ENCODE data around the gene CCDC127.

GRCh38 chr5:192970-193831, 24.8 kb downstream of the CCDC127 start:
- TF ChIP-seq CTCF (IDR thresholded peaks at IDR 0.05; ENCODE audit: borderline replicate concordance, extremely low read depth, low read length, poor library complexity, severe bottlenecking) (no peak), EZH2 (IDR thresholded peaks at IDR 0.05; ENCODE audit: borderline replicate concordance, low read depth, low read length, severe bottlenecking) (no peak)
